ENCODE data around the gene NUBPL.

Gene NUBPL

GRCh38 chr14:31895646-31896045 is 334.4 kb downstream of the NUBPL start:
- no peaks in the 10 kb centered on the region for H3K4me1 ChIP-seq (ENCODE audit: control insufficient read depth in 1 of 2, insufficient read depth in 1 of 2, low read depth in 1 of 2, low read length in 1 of 2)
- no peak for TF ChIP-seq CTCF (IDR thresholded peaks at IDR 0.05)
- H3K36me3 ChIP-seq: no peaks in the 10 kb centered on the region
- no peak overlapping the region for H3K4me3 ChIP-seq (ENCODE audit: low read depth in 1 of 2, low read length in 1 of 2)
- no peaks in the 10 kb centered on the region for H3K27me3 ChIP-seq
- no peak overlapping the region for H3K27ac ChIP-seq
- H3K9me3 ChIP-seq: no peaks in the 10 kb centered on the region

GRCh38 chr14:31897581-31898186 is 336.5 kb downstream of the NUBPL start:
- H3K4me1 ChIP-seq (ENCODE audit: control insufficient read depth in 1 of 2, insufficient read depth in 1 of 2, low read depth in 1 of 2, low read length in 1 of 2): no peaks in the 10 kb centered on the region
- H3K27me3 ChIP-seq: no peaks in the 10 kb centered on the region
- H3K36me3 ChIP-seq: no peaks in the 10 kb centered on the region
- H3K9me3 ChIP-seq: no peaks in the 10 kb centered on the region
- no peak overlapping the region for H3K4me3 ChIP-seq (ENCODE audit: low read depth in 1 of 2, low read length in 1 of 2)
- TF ChIP-seq CTCF (IDR thresholded peaks at IDR 0.05): no peak
- H3K27ac ChIP-seq: no peak overlapping the region

- Histone ChIP-seq H3K27ac (no peak overlapping the region), H3K27me3 (no peaks in the 10 kb centered on the region), H3K36me3 (no peaks in the 10 kb centered on the region), H3K9me3 (no peaks in the 10 kb centered on the region), H3K4me1 (ENCODE audit: control insufficient read depth in 1 of 2, insufficient read depth in 1 of 2, low read depth in 1 of 2, low read length in 1 of 2) (no peaks in the 10 kb centered on the region), H3K4me3 (ENCODE audit: low read depth in 1 of 2, low read length in 1 of 2) (no peak overlapping the region)
- TF ChIP-seq CTCF (IDR thresholded peaks at IDR 0.05): no peak
Observed at GRCh38 chr14:31898838-31899528, 337.8 kb downstream of the NUBPL start.

GRCh38 chr14:31902002-31902401 is 340.8 kb downstream of the NUBPL start:
- no peak overlapping the region for H3K27ac ChIP-seq
- no peaks in the 10 kb centered on the region for H3K36me3 ChIP-seq
- H3K27me3 ChIP-seq: no peaks in the 10 kb centered on the region
- H3K4me3 ChIP-seq (ENCODE audit: low read depth in 1 of 2, low read length in 1 of 2): no peak overlapping the region
- no peaks in the 10 kb centered on the region for H3K4me1 ChIP-seq (ENCODE audit: control insufficient read depth in 1 of 2, insufficient read depth in 1 of 2, low read depth in 1 of 2, low read length in 1 of 2)
- no peak for TF ChIP-seq CTCF (IDR thresholded peaks at IDR 0.05)
- no peaks in the 10 kb centered on the region for H3K9me3 ChIP-seq

GRCh38 chr14:31902945-31903646 is 341.9 kb downstream of the NUBPL start:
- TF ChIP-seq CTCF (IDR thresholded peaks at IDR 0.05): no peak
- no peaks in the 10 kb centered on the region for H3K4me1 ChIP-seq (ENCODE audit: control insufficient read depth in 1 of 2, insufficient read depth in 1 of 2, low read depth in 1 of 2, low read length in 1 of 2)
- H3K9me3 ChIP-seq: no peaks in the 10 kb centered on the region
- no peaks in the 10 kb centered on the region for H3K27me3 ChIP-seq
- no peak overlapping the region for H3K4me3 ChIP-seq (ENCODE audit: low read depth in 1 of 2, low read length in 1 of 2)
- H3K36me3 ChIP-seq: no peaks in the 10 kb centered on the region
- no peak overlapping the region for H3K27ac ChIP-seq

Data from neutrophil (primary cell).